ENCODE results near the gene ATP2B2. TPM values are rescaled to one million over a fixed set of nuclear protein-coding genes. Genes with fewer than 3 reads are reported as not detected.

The ATP2B2 gene
- total and polyA plus RNA-seq, 2 donors (not counting 1 experiment from before 2014, with no cell fraction given), result not detected

DNA sequence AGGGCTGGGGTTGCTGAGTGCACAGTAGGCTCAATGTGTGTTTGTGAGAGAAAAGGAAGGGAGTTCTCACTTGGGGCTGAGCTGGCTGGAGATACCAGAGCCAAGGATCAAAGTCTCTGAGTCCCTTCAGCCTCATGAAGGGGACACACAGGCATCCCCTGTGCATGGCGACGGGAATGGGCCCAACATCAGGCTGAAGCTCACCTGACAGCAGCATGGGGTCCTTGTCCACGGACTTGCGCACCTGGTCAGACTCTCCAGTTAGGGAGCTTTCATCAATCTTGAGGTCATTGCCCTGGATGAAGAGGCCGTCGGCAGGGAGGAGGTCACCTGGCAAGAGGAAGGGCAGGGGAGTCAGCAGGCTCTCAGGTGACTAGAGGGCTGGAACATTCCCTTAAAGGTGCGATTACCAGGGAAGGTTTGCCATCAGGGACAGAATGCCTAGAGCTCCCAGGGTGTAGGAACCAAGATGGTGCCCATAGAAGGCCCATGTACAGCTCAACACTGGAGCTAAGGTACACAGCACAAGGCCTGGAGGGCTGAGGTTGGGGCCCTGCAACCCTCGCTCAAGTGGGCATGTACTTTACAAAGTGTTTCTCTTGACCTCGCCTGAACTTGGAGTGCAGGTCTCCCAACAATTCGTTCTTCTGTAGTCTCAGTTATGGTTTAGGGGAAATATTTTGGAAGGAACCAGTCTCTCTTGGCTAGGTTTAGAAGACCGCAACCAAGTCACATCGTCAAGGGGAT, 104.5 kb downstream of the ATP2B2 start:
- no peaks in the 10 kb centered on the region for H3K79me2 ChIP-seq (ENCODE audit: control insufficient read depth, insufficient read depth, low read length)
- H3K27me3 Mint-ChIP-seq, result no peaks in the 10 kb centered on the region
- no peak overlapping the region for H3K9ac ChIP-seq (ENCODE audit: low read length)
- no peaks in the 10 kb centered on the region for H3K9me3 ChIP-seq (ENCODE audit: control extremely low read depth in 1 of 3, control insufficient read depth in 2 of 3, insufficient read depth in 1 of 3, low read length in 2 of 3)
- no peak overlapping the region for H3K27ac ChIP-seq (ENCODE audit: low read length in 2 of 2)
- no peak for ATAC-seq (ENCODE audit: low read depth)
- no peak overlapping the region for H3K4me3 Mint-ChIP-seq
- H3K9me3 Mint-ChIP-seq (ENCODE audit: insufficient read depth), result no peaks in the 10 kb centered on the region
- CTCF ChIA-PET, result interaction anchor here (1.0 kb wide), 1 partner anchor 56 kb away, joined by 4 read pairs; no protein-coding TSS in a partner anchor
- H4K20me1 ChIP-seq (ENCODE audit: control insufficient read depth, insufficient read depth, low read length, poor library complexity, severe bottlenecking), result no peaks in the 10 kb centered on the region
- no peak overlapping the region for H2AFZ ChIP-seq (ENCODE audit: insufficient read depth, low read depth, low read length, poor library complexity, severe bottlenecking)
- H3K4me1 Mint-ChIP-seq, result peaks cover 21% of the 10 kb centered on the region
- 96% methylated on average over 11 of the region's 12 CpGs for WGBS (ENCODE audit: insufficient coverage)
- no peaks in the 10 kb centered on the region for H3K36me3 ChIP-seq (replicated peaks in 1 of 2; ENCODE audit: control extremely low read depth in 1 of 2, control insufficient read depth in 1 of 2, extremely low read depth in 1 of 2, insufficient read depth in 2 of 2, low read length in 1 of 2)
- H3K27me3 ChIP-seq (replicated peaks in 1 of 4; ENCODE audit: control extremely low read depth in 1 of 4, control insufficient read depth in 3 of 4, insufficient read depth in 4 of 4, low read length in 3 of 4), result no peaks in the 10 kb centered on the region
- H3K27ac Mint-ChIP-seq, result peak overlapping the region; percentile 15
- intact Hi-C loops (cut with micrococcal nuclease), result no loop called here
- H3K4me3 ChIP-seq (ENCODE audit: control extremely low read depth in 1 of 5, extremely low read depth in 1 of 5, insufficient read depth in 1 of 5, low read depth in 2 of 5, low read length in 4 of 5), result no peak overlapping the region
- H3K4me1 ChIP-seq (ENCODE audit: control insufficient read depth in 2 of 2, insufficient read depth in 2 of 2, low read length in 2 of 2), result peaks cover 11 to 21% of the 10 kb centered on the region in 2 donors
- TF ChIP-seq, protein P1, sequence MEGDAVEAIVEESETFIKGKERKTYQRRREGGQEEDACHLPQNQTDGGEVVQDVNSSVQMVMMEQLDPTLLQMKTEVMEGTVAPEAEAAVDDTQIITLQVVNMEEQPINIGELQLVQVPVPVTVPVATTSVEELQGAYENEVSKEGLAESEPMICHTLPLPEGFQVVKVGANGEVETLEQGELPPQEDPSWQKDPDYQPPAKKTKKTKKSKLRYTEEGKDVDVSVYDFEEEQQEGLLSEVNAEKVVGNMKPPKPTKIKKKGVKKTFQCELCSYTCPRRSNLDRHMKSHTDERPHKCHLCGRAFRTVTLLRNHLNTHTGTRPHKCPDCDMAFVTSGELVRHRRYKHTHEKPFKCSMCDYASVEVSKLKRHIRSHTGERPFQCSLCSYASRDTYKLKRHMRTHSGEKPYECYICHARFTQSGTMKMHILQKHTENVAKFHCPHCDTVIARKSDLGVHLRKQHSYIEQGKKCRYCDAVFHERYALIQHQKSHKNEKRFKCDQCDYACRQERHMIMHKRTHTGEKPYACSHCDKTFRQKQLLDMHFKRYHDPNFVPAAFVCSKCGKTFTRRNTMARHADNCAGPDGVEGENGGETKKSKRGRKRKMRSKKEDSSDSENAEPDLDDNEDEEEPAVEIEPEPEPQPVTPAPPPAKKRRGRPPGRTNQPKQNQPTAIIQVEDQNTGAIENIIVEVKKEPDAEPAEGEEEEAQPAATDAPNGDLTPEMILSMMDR (IDR thresholded peaks at IDR 0.05), result no peak
- no peak for TF ChIP-seq EZH2 (IDR thresholded peaks at IDR 0.05; ENCODE audit: borderline replicate concordance, insufficient read depth, low read depth, low read length, poor library complexity, severe bottlenecking)
- no peak overlapping the region for H3K4me2 ChIP-seq (replicated peaks; ENCODE audit: low read depth, low read length, poor library complexity, severe bottlenecking)
- POLR2A ChIA-PET, result interaction anchor here (1.2 kb wide), 1 partner anchor 12 kb away, joined by 3 read pairs; no protein-coding TSS in a partner anchor
- no peak for DNase-seq

Measured in B cell (primary cell).